HG02973 (cell line): ENCODE measurements around the gene OR4L1.
"Not testable (repeated sequence)": the region's sequence is repeated elsewhere in the genome, so short reads cannot be mapped to it uniquely, and the experiment has no call there.

Experiments used
- ATAC-seq: cut with Tn5 transposase; IDR thresholded peaks from one replicate; pipeline ENCODE4 v1.9.1; 2021; ENCODE audit warnings: moderate library complexity; ENCODE audit not compliant: unreplicated experiment

The OR4L1 gene, protein sequence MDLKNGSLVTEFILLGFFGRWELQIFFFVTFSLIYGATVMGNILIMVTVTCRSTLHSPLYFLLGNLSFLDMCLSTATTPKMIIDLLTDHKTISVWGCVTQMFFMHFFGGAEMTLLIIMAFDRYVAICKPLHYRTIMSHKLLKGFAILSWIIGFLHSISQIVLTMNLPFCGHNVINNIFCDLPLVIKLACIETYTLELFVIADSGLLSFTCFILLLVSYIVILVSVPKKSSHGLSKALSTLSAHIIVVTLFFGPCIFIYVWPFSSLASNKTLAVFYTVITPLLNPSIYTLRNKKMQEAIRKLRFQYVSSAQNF

DNA sequence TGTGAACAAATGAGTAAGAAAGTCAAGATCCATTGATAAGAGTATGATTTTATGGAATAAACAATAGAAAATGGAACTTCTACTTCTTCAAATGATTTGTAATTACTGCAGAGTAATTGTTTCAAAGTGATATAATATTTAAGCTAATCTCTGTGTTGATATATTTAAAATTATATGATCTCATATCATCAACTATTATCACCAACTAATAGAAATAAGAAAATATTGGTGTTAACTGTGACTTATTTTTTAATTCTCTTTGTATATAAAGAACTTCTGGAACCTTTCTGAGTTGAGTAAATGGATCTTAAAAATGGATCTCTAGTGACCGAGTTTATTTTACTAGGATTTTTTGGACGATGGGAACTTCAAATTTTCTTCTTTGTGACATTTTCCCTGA is at the start of gene OR4L1:
OR4L1 (plus strand) TSS at position 301 of the 400 bp plus-strand sequence; CDS start at position 301, 0 bp downstream.
- ATAC-seq, result no peak

DNA sequence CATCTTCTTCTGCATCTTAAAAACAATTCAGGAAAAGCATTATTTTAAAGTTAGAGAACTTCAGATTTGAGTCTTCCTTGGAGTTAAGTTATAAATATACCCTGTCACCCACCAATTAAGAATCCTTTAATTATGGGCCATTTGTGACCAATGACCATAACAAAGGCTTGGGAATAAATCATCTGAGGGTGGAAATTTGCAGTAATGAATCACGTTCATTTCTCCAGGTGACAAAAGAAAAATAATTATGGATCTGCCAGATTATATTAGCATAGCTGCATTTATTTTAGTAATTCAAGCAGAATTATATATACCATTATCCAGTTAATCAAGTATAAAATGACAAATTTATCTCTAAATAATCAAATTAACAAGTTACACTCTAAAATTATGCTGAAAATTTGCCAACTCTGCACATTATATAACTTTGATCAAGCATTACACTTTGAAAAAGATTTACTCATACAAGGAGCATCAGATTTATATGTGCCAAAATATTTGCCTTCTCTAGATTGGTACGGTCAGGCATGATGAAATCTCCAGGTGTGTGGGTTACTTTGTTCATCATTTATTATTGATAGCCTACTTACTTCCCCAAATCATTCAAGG is 40.5 kb upstream of the OR4L1 start, which contains the start of gene OR4K14:
OR4K14 (minus strand) TSS at position 51 of the 609 bp plus-strand sequence. CDS start 4,114 bp downstream, outside the sequence.
- no peak for ATAC-seq

DNA sequence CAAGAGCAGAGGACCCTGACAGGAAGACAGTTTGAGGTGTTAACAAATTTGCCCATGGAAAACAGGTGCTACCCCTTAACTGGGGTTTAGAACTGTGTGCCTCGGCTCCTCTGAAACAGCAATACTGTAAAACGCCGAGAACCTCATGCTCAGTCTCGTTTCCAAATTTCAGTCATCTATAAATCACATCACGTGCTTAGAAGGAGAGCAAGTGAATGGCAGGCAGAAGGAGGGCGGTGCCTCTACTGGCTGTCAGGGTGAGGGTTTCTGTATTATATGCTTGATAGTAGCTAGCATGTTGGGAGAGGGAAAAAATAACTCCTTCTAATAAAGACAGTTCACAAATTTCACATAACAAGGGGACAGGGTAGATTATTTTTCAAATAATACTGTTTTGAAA is 28.8 kb upstream of the OR4L1 start:
- no peak for ATAC-seq

DNA sequence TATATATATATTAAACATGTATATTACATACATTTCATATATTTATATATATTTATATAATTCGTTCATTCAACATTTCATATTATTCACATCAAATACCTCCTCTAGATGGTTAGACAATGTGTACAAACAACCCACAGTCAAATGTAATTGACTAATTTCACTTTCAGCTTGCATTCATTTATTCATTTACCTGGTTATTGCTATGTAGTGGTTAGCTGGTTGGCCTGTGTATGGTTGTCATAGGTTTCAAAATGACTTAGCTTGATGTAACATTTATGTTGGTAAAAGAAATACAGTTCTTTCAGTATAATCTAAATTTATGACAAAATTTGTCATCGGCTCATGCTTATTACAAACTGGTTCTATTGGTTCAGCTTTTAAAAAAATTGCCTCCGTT is 24.4 kb upstream of the OR4L1 start:
- no peak for ATAC-seq

DNA sequence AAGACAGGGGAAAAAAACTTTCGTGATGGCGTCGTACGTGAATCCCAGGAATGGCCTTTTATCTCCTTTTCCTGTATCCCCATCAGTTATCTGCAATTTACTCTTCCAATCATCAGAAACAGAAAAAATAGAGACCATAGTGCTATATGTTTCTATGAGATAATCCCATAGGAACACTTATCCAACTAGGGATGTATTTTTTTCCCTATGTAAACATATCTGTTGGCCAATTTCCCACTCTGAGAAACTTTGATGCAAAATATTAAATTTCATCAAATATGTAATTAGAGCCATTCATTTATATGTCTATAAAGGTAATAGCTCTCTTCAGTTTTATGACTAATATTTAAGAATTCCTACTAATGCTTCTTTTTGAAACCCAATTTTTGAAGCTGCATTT is 23.9 kb upstream of the OR4L1 start, which contains the start of gene OR4K13:
OR4K13 (minus strand) TSS at position 101 of the 400 bp plus-strand sequence. CDS start 1,280 bp downstream, outside the sequence.
- no peak for ATAC-seq

DNA sequence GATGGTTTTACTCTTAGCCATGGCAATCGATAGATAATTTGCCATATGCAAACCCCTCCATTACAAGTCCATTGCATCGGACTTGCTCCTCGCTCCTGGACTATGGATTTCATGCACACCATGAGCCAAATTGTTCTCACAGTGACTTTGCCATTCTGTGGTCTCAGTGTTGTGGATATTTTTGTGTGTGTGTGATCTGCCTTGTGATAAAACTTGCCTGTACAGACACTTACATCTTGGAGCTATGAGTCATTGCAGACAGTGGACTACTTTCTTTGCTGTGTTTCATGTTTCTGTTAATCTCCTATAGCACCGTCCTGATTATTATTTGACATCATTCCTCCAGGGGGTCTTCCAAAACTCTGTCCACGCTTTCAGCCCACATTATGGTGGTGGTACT is 15.6 kb upstream of the OR4L1 start:
- ATAC-seq, result no peak

DNA sequence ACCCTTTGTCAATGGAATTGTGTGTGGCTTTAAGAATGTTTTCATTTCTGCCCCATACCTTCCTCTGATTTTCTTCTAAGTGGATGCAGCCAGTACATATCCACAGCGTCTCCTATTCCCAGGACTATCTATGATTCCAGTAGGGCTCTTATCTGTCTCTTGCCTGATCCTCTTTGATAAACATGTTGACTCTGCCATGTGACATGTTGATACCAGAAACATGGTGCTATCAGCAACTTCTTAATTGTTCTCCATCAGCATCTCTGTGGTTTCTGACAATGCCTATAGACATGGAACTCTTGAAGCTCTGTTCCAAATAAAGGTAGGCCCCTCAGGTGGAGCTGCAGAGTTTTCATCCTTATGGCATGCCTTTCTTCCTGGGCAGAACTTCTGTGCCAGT is 11.6 kb upstream of the OR4L1 start:
- ATAC-seq, result no peak

DNA sequence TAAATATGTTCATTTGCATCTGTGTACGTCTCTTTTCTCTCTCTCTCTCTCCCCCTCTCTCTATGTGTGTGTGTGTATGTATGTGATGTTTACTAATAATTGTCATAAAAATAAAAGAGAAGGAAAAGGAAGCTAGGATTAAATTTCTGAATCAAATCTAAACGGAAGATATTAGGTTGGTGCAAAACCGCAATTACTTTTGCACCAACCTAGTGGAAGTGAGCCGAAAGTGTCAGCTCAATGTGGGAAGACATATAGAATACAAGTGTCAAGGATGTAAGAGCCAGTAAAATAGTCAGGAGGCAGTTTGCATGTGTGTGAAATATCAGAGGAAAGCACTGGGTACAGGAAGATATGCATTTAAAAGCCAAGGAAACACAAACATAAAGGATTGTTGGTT is 32.2 kb downstream of the OR4L1 start:
- no peak for ATAC-seq

DNA sequence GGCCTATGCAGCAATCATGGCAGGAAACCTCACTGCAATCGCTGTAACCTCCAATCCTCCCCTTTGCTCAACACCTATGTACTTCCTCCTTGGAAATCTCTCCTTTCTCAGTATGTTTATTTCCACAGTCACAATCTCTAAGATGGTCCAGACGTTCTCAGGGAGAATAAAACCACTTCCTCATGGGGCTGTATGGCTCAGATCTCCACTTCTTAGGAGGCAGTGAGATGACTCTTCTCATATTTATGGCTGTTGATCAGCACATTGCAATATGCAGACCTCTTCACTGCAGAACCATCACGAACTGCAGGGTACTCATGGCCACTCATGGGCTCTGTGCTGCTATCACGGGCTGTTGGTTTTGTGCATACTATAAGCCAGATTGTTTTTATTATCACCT is 33.6 kb downstream of the OR4L1 start:
- no peak for ATAC-seq

DNA sequence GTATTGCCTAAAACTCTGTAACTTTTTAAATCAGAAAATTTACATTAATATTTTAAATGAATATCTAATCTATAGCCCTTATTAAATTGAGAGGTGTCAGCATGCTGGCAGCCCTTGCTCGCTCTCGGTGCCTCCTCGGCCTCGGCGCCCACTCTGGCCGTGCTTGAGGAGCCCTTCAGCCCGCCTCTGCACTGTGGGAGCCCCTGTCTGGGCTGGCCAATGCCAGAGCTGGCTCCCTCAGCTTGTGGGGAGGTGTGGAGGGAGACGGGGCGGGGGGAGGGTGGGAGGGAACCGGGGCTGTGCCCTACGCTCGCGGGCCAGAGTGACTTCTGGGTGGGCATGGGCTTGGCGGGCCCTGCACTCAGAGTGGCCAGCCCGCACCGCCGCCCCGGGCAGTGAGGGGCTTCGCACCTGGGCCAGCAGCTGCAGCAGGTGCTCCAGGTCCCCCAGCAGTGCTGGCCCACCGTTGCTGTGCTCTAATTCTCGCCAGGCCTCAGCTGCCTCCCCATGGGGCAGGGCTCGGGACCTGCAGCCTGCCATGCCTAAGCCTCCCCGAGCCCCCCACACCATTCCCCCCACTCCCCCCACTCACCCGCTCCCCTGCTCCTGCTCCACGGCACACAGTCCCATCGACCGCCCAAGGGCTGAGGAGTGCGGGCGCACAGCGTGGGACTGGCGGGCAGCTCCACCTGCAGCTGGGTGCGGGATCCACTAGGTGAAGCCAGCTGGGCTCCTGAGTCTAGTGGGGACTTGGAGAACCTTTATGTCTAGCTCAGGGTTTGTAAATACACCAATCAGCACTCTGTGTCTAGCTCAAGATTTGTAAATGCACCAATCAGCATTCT is 39.3 kb downstream of the OR4L1 start:
- not testable (repeated sequence) for ATAC-seq

DNA sequence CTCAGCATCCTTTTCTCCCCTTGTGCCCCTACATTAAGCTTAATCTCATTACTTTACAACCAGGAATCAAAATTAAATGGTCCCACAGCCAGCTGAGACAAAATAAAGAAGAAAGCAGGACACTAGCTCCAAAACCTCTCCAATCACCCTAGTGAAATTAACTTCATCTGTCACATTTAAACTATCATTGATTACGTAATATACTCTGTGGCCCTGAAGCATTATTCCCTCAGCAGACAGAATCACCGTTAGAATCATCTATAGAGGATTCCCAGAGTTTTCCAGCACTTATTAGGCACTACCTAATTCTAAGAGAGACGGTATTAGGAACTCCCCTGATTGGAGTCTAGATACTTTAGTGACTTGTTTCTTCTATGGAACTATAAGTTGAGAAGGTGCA is 50.6 kb downstream of the OR4L1 start, which contains the start of gene OR4K17:
OR4K17 (plus strand) TSS at position 302 of the 400 bp plus-strand sequence. CDS start 6,761 bp downstream, outside the sequence.
- ATAC-seq, result no peak
